Naive thymus-derived CD8-positive, alpha-beta T cell (primary cell): Measurements from ENCODE around the gene CCT2. TPM values are rescaled to one million over a fixed set of nuclear protein-coding genes. Genes with fewer than 3 reads are reported as not detected.
"Not testable (repeated sequence)": the region's sequence is repeated elsewhere in the genome, so short reads cannot be mapped to it uniquely, and the experiment has no call there.

Source experiments
- ATAC-seq, 2 donors: fragments of 150-1000 bp; cut with Tn5 transposase in 1 of 2; sonication (Bioruptor Pico), chemical (Tn5 transposase) in 1 of 2; 1 replicate in 1 of 2; 2 replicates in 1 of 2; pipeline ENCODE4 v1.10.0; 2021; ENCODE audit warnings: mild to moderate bottlenecking in 2 of 2, moderate library complexity in 2 of 2
- POLR2A ChIA-PET: fragments of 350-600 bp; sonication (Branson Sonifier 250); formaldehyde crosslinking; loops from one replicate; lab custom pipeline; 2021; ENCODE audit warnings: antibody characterized with exemption; lab: Charles Lee
- DNase-seq, 10 donors: peaks; one replicate each; pipeline versions ENCODE4 v3.0.0 to v3.0.0-alpha.2; 2020 to 2022
- H3K27ac Mint-ChIP-seq, 10 donors: one replicate each; pipeline ENCODE4 v1.8.0; 2020 to 2022; ENCODE audit warnings: mild to moderate bottlenecking in 10 of 10, mixed read lengths in 10 of 10, moderate library complexity in 4 of 10, inconsistent platforms in 1 of 10
- H3K27me3 Mint-ChIP-seq, 5 donors: one replicate each; pipeline ENCODE4 v1.8.0; 2021 to 2022; ENCODE audit warnings: mixed read lengths in 5 of 5
- H3K36me3 Mint-ChIP-seq, 3 donors: one replicate each; pipeline ENCODE4 v1.8.0; 2020 to 2022; ENCODE audit warnings: mixed read lengths in 3 of 3, mild to moderate bottlenecking in 2 of 3, inconsistent platforms in 1 of 3
- H3K4me1 Mint-ChIP-seq, 4 donors: one replicate each; pipeline ENCODE4 v1.8.0; 2021 to 2022; ENCODE audit warnings: mixed read lengths in 4 of 4
- H3K4me3 Mint-ChIP-seq, 10 donors: one replicate each; pipeline ENCODE4 v1.8.0; 2020 to 2022; ENCODE audit warnings: mild to moderate bottlenecking in 10 of 10, mixed read lengths in 10 of 10, moderate library complexity in 6 of 10, inconsistent platforms in 1 of 10
- H3K9me3 Mint-ChIP-seq, 9 donors: one replicate each; pipeline ENCODE4 v1.8.0; 2020 to 2022; ENCODE audit warnings: mixed read lengths in 9 of 9, mild to moderate bottlenecking in 3 of 9, inconsistent platforms in 1 of 9, moderate library complexity in 1 of 9
- polyA plus RNA-seq, 3 donors: library from polyadenylated mRNA; unstranded; fragments of 300-500 nt; fragmentation: Illumina TruSeq; gene quantifications; one replicate each; pipeline ENCODE4 v1.2.3, GENCODE V29; 2021
- total RNA-seq, 8 experiments: library from RNA in 2 of 8; stranded (reverse) in 2 of 8; gene quantifications; one replicate each; pipeline ENCODE4 v1.2.3 and lab custom pipeline; 2021 to 2026

The CCT2 gene
- total and polyA plus RNA-seq, 5 experiments from 2014 or later: 156 to 193 (median 169) TPM

DNA sequence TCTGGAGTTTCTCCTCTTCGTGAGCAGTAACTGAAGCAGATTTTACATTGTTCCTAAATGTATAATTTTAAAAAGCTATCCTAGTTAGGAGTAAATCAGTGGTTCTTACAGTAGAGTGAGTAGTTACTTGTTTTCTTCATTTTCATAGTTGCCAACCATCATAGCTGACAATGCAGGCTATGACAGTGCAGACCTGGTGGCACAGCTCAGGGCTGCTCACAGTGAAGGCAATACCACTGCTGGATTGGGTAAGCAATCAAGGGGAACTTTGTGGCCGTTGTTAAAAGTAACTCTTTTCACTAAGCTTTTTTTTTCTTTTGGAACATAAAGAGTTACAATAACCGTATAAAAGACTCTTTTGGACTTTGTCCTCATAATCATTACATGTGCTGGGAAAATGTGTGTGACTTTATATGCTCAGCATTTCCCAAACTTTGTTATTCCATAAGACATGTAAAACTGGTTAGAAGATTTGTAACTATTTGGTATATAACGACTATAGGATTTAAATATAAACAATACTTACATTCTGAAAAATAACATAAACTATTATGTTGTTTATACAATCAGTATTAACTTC is 13.0 kb downstream of the CCT2 start:
- ATAC-seq: no peak
- DNase-seq: no peak
- Mint-ChIP-seq H3K27me3 (no peaks in the 10 kb centered on the region), H3K27ac (peak overlapping the region in 1 of 10 donors; percentile 40), H3K4me3 (no peak overlapping the region), H3K36me3 (peaks cover 12 to 97% (median 24%) of the 10 kb centered on the region in 3 donors), H3K4me1 (peaks cover 0 to 14% (median 5%) of the 10 kb centered on the region in 4 donors), H3K9me3 (no peaks in the 10 kb centered on the region)
- POLR2A ChIA-PET: no interaction called here

DNA sequence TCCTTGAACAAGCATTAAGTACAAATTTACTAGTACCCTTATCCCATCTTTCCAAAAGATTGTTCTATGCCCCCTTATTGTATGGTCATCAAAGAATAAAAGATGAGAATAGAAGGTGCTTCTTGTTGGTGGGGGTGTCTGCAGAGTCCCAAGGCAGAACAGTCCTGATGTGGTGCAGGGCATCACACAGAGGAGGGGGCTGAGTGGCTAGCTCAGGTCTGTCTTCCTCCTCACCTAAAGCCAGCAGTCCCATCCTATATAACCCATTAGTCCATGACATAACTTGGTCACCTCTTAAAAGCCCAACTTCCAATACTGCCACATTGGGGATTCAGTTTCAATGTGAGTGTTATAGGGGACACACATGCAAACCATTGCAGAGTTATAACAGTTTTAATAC is 15.5 kb downstream of the CCT2 start:
- no peak for ATAC-seq

DNA sequence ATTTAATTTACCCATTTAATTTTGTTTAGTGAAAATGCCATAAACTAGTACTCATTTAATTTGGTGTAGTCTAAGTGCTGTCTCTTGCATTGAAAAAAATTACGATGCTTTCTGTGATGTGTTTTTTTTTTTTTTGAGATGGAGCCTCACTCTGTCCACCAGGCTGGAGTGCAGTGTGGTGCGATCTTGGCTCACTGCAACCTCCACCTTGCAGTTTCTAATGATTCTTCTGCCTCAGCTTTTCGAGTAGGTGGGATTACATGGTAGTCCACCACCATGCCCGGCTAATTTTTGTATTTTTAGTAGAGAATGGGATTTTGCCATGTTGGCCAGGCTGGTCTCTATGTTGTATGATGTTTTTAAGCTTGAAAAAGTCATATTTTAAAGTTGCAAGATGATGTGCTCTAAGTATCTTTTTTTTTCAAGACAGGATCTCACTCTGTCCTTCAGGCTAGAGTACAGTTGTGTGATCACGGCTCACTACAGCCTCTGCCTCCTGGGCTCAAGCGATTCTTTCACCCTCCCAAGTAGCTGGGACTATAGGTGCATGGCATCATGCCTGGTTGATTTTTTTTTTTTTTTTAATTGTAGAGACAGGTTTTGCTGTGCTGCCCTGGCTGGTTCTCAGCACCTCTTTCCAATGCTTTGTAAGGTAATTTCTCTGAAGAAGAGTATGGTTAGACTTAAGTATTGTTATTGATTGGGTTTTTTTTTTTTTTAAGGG is 16.9 kb downstream of the CCT2 start:
- H3K27me3 Mint-ChIP-seq: no peaks in the 10 kb centered on the region
- peaks cover 14 to 62% (median 19%) of the 10 kb centered on the region in 3 donors for H3K36me3 Mint-ChIP-seq
- DNase-seq (no peak), ATAC-seq (no peak)
- H3K27ac Mint-ChIP-seq: peak overlapping the region in 1 of 10 donors; percentile 40
- POLR2A ChIA-PET: no interaction called here
- H3K4me3 Mint-ChIP-seq: no peak overlapping the region
- peaks cover 0 to 2% (median 0%) of the 10 kb centered on the region in 4 donors for H3K4me1 Mint-ChIP-seq
- H3K9me3 Mint-ChIP-seq: no peaks in the 10 kb centered on the region

More for the DNA sequence above, 15.5 kb downstream of the CCT2 start:
- H3K27ac Mint-ChIP-seq: peak overlapping the region in 2 of 10 donors; percentile 15 to 78
- no peaks in the 10 kb centered on the region for H3K27me3 Mint-ChIP-seq
- H3K9me3 Mint-ChIP-seq: no peaks in the 10 kb centered on the region
- H3K36me3 Mint-ChIP-seq: peaks cover 14 to 75% (median 22%) of the 10 kb centered on the region in 3 donors
- peaks cover 0 to 7% (median 2%) of the 10 kb centered on the region in 4 donors for H3K4me1 Mint-ChIP-seq
- H3K4me3 Mint-ChIP-seq: no peak overlapping the region
- POLR2A ChIA-PET: no interaction called here
- DNase-seq: no peak

DNA sequence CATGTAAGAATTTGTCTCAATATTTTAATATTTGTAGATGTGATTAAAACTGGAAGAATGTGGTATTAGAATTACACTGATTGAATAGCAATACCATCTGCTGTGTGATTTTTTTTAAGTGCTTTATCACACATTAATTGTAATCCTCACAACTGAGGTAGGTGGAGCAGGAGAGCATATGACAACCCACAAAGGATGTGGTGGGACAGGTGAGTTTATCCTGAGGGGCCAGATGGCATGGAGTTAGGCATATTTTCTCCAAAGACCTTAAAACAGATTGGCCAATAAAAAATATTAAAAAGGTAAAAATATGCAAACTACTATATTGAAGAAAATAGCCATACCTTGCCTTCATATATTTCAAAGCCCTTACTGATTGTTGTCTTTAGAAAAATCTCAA is 17.7 kb downstream of the CCT2 start:
- ATAC-seq (peak; percentile 28 to 38), DNase-seq (no peak)
- no peaks in the 10 kb centered on the region for H3K27me3 Mint-ChIP-seq
- peak overlapping the region in 2 of 10 donors; percentile 50 to 79 for H3K27ac Mint-ChIP-seq
- POLR2A ChIA-PET: no interaction called here
- no peak overlapping the region for H3K4me3 Mint-ChIP-seq
- H3K36me3 Mint-ChIP-seq: peaks cover 14 to 54% (median 19%) of the 10 kb centered on the region in 3 donors
- no peaks in the 10 kb centered on the region for H3K9me3 Mint-ChIP-seq
- H3K4me1 Mint-ChIP-seq: peaks cover 0 to 2% (median 0%) of the 10 kb centered on the region in 4 donors

DNA sequence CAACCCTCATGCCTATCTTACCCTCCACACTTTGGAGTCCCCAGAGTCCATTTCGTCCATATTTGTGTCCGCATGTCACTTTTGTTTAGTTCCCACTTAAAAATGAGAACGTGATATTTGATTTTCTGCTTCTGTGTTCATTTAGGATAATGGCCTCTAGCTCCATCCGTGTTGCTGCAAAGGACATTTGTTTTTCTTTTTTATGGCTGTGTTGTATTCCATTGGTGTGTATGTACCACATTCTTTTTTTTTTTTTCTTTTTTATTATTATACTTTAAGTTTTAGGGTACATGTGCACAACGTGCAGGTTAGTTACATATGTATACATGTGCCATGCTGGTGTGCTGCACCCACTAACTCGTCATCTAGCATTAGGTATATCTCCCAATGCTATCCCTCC is 18.3 kb downstream of the CCT2 start:
- POLR2A ChIA-PET, H3K4me3 Mint-ChIP-seq, DNase-seq, ATAC-seq, H3K9me3 Mint-ChIP-seq, H3K4me1 Mint-ChIP-seq, H3K27ac Mint-ChIP-seq, H3K27me3 Mint-ChIP-seq: not testable (repeated sequence)
- peaks cover 14 to 48% (median 19%) of the 10 kb centered on the region in 3 donors for H3K36me3 Mint-ChIP-seq

DNA sequence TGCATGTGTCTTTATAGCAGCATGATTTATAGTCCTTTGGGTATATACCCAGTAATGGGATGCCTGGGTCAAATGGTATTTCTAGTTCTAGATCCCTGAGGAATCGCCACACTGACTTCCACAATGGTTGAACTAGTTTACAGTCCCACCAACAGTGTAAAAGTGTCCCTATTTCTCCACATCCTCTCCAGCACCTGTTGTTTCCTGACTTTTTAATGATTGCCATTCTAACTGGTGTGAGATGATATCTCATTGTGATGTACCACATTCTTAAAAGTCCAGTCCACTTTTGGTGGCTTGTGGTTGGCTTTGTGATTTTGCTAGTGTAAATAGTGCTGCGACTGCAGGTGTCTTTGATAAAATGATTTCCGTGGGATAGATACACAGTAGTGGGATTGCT is 19.0 kb downstream of the CCT2 start:
- ATAC-seq, H3K27me3 Mint-ChIP-seq, H3K4me1 Mint-ChIP-seq, H3K4me3 Mint-ChIP-seq, POLR2A ChIA-PET, DNase-seq, H3K27ac Mint-ChIP-seq, H3K9me3 Mint-ChIP-seq: not testable (repeated sequence)
- H3K36me3 Mint-ChIP-seq: peaks cover 14 to 40% (median 15%) of the 10 kb centered on the region in 3 donors

DNA sequence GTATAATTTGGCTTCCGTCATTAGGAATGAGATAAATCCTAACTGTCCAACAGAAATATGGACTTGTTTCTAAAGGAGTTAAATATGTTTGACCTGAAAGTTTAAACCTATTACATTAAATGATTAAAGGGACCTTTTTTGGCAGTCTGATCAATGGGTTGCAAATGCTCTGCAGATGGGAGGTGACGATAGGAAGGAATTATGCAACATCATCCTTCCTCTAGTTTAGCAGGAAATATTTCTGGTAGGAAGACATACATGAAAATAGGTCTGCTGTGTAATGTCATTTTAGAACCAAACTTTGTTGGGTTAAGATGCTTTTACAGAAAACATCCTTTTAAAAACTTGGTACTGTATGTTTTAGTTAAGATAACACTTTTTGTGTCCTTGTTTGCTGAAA is 22.9 kb downstream of the CCT2 start:
- no peaks in the 10 kb centered on the region for H3K9me3 Mint-ChIP-seq
- no peak overlapping the region for H3K27ac Mint-ChIP-seq
- peaks cover 0 to 8% (median 0%) of the 10 kb centered on the region in 4 donors for H3K4me1 Mint-ChIP-seq
- DNase-seq (no peak), ATAC-seq (no peak)
- peaks cover 0 to 4% (median 2%) of the 10 kb centered on the region in 5 donors for H3K27me3 Mint-ChIP-seq
- H3K36me3 Mint-ChIP-seq: peaks cover 3 to 4% (median 4%) of the 10 kb centered on the region in 3 donors
- POLR2A ChIA-PET: no interaction called here
- H3K4me3 Mint-ChIP-seq: no peak overlapping the region

DNA sequence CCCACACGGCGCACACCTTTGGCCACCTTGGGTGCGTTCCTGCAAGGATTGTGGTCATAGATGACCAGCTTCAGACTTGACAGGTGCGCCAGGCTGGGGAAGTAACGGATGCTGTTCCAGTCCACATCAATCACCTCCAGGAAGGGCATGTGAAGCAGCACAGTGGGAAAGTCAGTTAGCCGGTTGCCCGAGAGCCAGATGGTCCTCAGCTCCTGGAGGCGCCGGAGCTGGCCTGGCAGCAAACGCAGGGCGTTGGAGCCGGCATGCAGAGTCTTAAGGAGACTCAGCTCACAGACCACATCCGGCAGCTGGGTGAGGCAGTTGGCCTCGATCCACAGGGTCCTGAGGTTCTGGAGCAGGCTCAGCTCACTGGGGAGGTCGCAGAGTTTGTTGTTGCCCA is 24.9 kb downstream of the CCT2 start:
- Mint-ChIP-seq H3K4me3 (no peak overlapping the region), H3K9me3 (no peaks in the 10 kb centered on the region), H3K27me3 (peaks cover 0 to 7% (median 2%) of the 10 kb centered on the region in 5 donors), H3K4me1 (peaks cover 0 to 8% (median 0%) of the 10 kb centered on the region in 4 donors), H3K27ac (no peak overlapping the region), H3K36me3 (no peaks in the 10 kb centered on the region)
- POLR2A ChIA-PET: no interaction called here
- DNase-seq (no peak), ATAC-seq (no peak)

DNA sequence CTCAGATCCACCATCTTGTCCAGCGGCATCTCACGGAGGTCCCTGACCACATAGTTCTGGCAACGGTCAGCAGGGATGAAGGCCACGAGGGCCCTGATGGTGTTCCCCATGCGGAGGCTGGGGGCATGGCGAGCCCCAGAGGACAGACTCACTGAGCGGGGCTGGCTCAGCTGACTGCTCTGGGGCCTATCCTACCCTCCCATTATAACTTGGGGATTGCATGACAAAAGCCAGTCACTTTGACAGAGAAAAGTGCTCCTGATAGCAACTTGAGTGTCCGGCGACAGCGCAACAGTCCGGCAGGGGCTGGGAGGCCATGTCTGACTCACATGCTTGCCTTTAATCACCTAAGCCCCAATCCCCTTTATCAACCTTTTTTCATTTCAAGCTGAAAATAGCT is 25.5 kb downstream of the CCT2 start, which contains the start of gene LRRC10:
Gene LRRC10 (minus strand): TSS at position 179 of the 400 bp plus-strand sequence. CDS start 69 bp downstream, at position 110.
- no peaks in the 10 kb centered on the region for H3K9me3 Mint-ChIP-seq
- ATAC-seq: no peak
- DNase-seq: no peak
- no peaks in the 10 kb centered on the region for H3K36me3 Mint-ChIP-seq
- no peak within 1 kb of the TSS for H3K4me3 Mint-ChIP-seq
- no peak within 1 kb of the TSS for H3K27ac Mint-ChIP-seq
- POLR2A ChIA-PET: no interaction called here
- peaks cover 0 to 7% (median 7%) of the 10 kb centered on the region in 5 donors for H3K27me3 Mint-ChIP-seq
- H3K4me1 Mint-ChIP-seq: peaks cover 0 to 8% (median 0%) of the 10 kb centered on the region in 4 donors

DNA sequence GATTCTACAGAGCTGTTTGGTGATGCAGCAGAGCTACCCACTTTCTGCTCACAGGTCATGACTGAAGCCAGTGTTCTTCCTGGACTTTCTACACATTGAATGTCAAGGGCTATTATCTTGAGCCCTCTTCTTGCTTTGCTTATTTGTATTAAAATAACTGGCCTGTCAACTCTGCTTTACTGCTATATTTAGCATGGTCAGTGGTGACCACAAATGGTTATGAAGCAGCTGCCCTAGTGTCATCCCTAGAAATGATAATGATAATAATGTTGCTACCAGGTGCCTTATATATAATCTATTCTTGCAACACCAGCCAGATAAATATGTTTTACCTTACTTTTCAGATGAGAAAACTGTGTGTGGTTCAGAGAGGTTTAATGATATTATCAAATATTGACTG is 28.1 kb downstream of the CCT2 start:
- DNase-seq: no peak
- no peak overlapping the region for H3K4me3 Mint-ChIP-seq
- H3K36me3 Mint-ChIP-seq: no peaks in the 10 kb centered on the region
- H3K27ac Mint-ChIP-seq: no peak overlapping the region
- H3K4me1 Mint-ChIP-seq: peaks cover 0 to 6% (median 0%) of the 10 kb centered on the region in 4 donors
- H3K27me3 Mint-ChIP-seq: peaks cover 5 to 21% (median 11%) of the 10 kb centered on the region in 5 donors
- no peak for ATAC-seq
- POLR2A ChIA-PET: no interaction called here
- no peaks in the 10 kb centered on the region for H3K9me3 Mint-ChIP-seq

DNA sequence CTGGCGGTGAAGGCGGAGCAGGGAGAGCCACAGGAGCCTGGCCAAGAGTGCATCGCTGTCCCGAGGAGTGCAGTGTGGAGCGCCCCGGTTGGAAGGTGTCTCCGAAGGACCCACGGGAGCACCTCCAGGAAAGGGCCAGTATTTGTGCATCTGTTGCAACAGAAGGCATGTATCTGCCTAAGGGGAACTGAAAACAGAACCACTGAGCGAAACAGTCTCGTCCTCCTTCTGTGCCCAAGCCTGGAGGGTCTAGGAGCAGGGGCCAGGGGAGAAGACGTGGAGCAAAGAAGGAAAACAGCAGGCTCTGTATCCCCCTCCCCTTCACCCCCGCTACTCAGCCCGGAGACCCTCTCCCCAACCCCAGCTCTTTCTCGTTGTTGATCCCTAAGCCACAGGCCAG is 30.8 kb downstream of the CCT2 start:
- no peak overlapping the region for H3K27ac Mint-ChIP-seq
- H3K4me1 Mint-ChIP-seq: no peaks in the 10 kb centered on the region
- ATAC-seq (no peak), DNase-seq (no peak)
- POLR2A ChIA-PET: no interaction called here
- H3K9me3 Mint-ChIP-seq: no peaks in the 10 kb centered on the region
- H3K4me3 Mint-ChIP-seq: no peak overlapping the region
- peaks cover 5 to 21% (median 12%) of the 10 kb centered on the region in 5 donors for H3K27me3 Mint-ChIP-seq
- no peaks in the 10 kb centered on the region for H3K36me3 Mint-ChIP-seq

DNA sequence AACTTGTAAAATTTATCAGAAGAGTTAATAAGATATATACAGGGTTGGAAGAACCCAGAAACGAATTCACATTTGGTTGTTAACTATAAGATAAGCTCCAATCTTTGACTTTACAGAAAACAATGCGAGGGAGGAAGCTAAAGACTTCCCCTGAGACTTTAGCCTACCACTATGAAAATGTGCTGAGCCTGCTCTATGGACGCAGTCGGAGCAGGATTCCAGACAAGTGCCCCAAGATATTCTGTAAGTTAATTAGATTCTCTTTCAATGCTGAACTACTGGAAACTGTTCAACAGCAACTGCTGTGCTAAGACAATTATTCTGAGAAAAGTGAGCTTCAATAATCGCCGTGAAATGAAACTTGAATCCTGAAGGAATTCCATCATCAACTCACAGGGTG is 33.8 kb downstream of the CCT2 start:
- DNase-seq: no peak
- Mint-ChIP-seq H3K36me3 (no peaks in the 10 kb centered on the region), H3K4me3 (no peak overlapping the region), H3K27ac (no peak overlapping the region), H3K9me3 (no peaks in the 10 kb centered on the region), H3K27me3 (peaks cover 7 to 37% (median 12%) of the 10 kb centered on the region in 5 donors), H3K4me1 (peaks cover 0 to 1% (median 0%) of the 10 kb centered on the region in 4 donors)
- ATAC-seq: no peak
- POLR2A ChIA-PET: no interaction called here

DNA sequence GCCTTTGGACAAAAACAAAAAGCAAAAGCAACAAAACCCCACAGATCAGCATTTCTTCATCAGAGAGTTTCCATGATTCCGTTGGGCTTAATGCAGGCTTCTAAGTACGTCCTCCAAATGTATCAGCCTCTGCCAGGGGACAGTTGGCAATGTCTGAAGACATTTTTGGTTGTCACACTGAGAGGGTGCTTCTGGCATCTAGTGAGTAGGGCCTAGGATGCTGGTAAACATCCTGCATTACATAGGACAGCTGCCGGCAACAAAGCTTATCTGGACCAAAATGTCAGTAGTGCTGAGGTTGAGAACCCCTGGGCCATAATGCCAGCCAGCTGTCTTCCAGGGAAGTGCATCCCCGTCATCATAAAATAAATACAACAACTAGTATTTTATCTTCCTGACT is 34.8 kb downstream of the CCT2 start:
- no peak overlapping the region for H3K4me3 Mint-ChIP-seq
- POLR2A ChIA-PET: no interaction called here
- no peaks in the 10 kb centered on the region for H3K36me3 Mint-ChIP-seq
- peaks cover 0 to 1% (median 0%) of the 10 kb centered on the region in 4 donors for H3K4me1 Mint-ChIP-seq
- no peak for ATAC-seq
- H3K9me3 Mint-ChIP-seq: no peaks in the 10 kb centered on the region
- no peak overlapping the region for H3K27ac Mint-ChIP-seq
- peaks cover 7 to 37% (median 12%) of the 10 kb centered on the region in 5 donors for H3K27me3 Mint-ChIP-seq
- DNase-seq: no peak
